CD4-positive, alpha-beta T cell (primary cell): ENCODE data around the gene CYYR1. TPM values are rescaled to one million over a fixed set of nuclear protein-coding genes. Genes with fewer than 3 reads are reported as not detected.

ENCODE experiments used
- ATAC-seq: fragments of 200-7000 bp; cut with Tn5 transposase; one replicate; pipeline ENCODE4 v1.10.0; 2022; ENCODE audit warnings: mild to moderate bottlenecking; ENCODE audit not compliant: poor library complexity
- CTCF ChIA-PET: fragments of 350-600 bp; sonication (Branson Sonifier 250); formaldehyde crosslinking; loops from one replicate; lab custom pipeline; 2021; ENCODE audit warnings: antibody characterized with exemption, inconsistent platforms; lab: Charles Lee
- POLR2A ChIA-PET: fragments of 350-600 bp; sonication (Branson Sonifier 250); formaldehyde crosslinking; loops from one replicate; lab custom pipeline; 2021; ENCODE audit warnings: antibody characterized with exemption, inconsistent platforms; lab: Charles Lee
- DNase-seq, 14 experiments: peaks; one replicate each; pipeline ENCODE4 v3.0.0-alpha.2; 2013 to 2020; ENCODE audit warnings: mixed read lengths in 2 of 14
- H3K27ac ChIP-seq, 2 donors: one replicate each; pipeline versions ENCODE4 v1.5.1 to v1.7.0; 2013; ENCODE audit warnings: low read length in 2 of 2, low read depth in 1 of 2, mild to moderate bottlenecking in 1 of 2
- H3K27me3 ChIP-seq, 2 experiments: 1 replicate in 1 of 2; 2 replicates in 1 of 2; pipeline versions ENCODE4 v1.6.1 to v1.7.0; 2013; ENCODE audit warnings: low read length in 2 of 2, control low read depth in 1 of 2, mild to moderate bottlenecking in 1 of 2, moderate library complexity in 1 of 2; ENCODE audit not compliant: insufficient read depth in 2 of 2, control insufficient read depth in 1 of 2
- H3K36me3 ChIP-seq: one replicate; pipeline ENCODE4 v1.6.1; 2013; ENCODE audit warnings: low read length, control low read depth; ENCODE audit not compliant: insufficient read depth
- H3K4me1 ChIP-seq: one replicate; pipeline ENCODE4 v1.6.1; 2013; ENCODE audit warnings: low read length, control low read depth; ENCODE audit not compliant: insufficient read depth
- H3K4me3 ChIP-seq: one replicate; pipeline ENCODE4 v1.5.1; 2013; ENCODE audit warnings: mild to moderate bottlenecking, low read length, moderate library complexity
- H3K9me3 ChIP-seq, 2 experiments: 1 replicate in 1 of 2; 2 replicates in 1 of 2; pipeline versions ENCODE4 v1.6.1 to v1.7.0; 2013; ENCODE audit warnings: low read length in 2 of 2, mild to moderate bottlenecking in 2 of 2, control low read depth in 1 of 2, moderate library complexity in 1 of 2; ENCODE audit not compliant: control insufficient read depth in 1 of 2, insufficient read depth in 1 of 2
- H3K27ac Mint-ChIP-seq: one replicate; pipeline ENCODE4 v1.8.0; 2020; ENCODE audit warnings: mixed read lengths
- H3K27me3 Mint-ChIP-seq: one replicate; pipeline ENCODE4 v1.8.0; 2021; ENCODE audit warnings: mixed read lengths
- H3K36me3 Mint-ChIP-seq: one replicate; pipeline ENCODE4 v1.8.0; 2021; ENCODE audit warnings: low read depth, mixed read lengths
- H3K4me1 Mint-ChIP-seq: one replicate; pipeline ENCODE4 v1.8.0; 2021; ENCODE audit warnings: low read depth, mixed read lengths
- H3K4me3 Mint-ChIP-seq: one replicate; pipeline ENCODE4 v1.8.0; 2020; ENCODE audit warnings: mild to moderate bottlenecking, mixed read lengths
- H3K9me3 Mint-ChIP-seq: one replicate; pipeline ENCODE4 v1.8.0; 2020; ENCODE audit warnings: mixed read lengths
- intact Hi-C, 2 experiments: fragments of 100-400 bp; cut with DNase I in 1 of 2; cut with micrococcal nuclease in 1 of 2; formaldehyde crosslinking; loops; one replicate each; pipeline versions ENCODE4 v1.15.1 to v1.9.0; 2023 to 2025; cut with DNase I, micrococcal nuclease
- total RNA-seq, 174 experiments: library from RNA in 2 of 174; stranded (reverse) in 2 of 174; gene quantifications; one replicate each; pipeline ENCODE4 v1.2.3 and lab custom pipeline; 2021 to 2026
- TF ChIP-seq, protein P1 (sequence below): fragments of 200-600 bp; IDR thresholded peaks from one replicate; pipeline ENCODE4 v1.8.0; 2022; ENCODE audit warnings: antibody characterized with exemption, mild to moderate bottlenecking

Gene CYYR1
- total RNA-seq, 2 experiments from 2014 or later, result not detected

GRCh38 chr21:26565546-26565945, 7.5 kb downstream of the CYYR1 start:
- Histone ChIP-seq H3K36me3 (no peaks in the 10 kb centered on the region), H3K4me3 (no peak overlapping the region), H3K9me3 (no peaks in the 10 kb centered on the region), H3K27ac (no peak overlapping the region), H3K4me1 (no peaks in the 10 kb centered on the region), H3K27me3 (no peaks in the 10 kb centered on the region)
- no peak for ATAC-seq
- ChIA-PET POLR2A (no interaction called here), CTCF (no interaction called here)
- Mint-ChIP-seq H3K36me3 (no peaks in the 10 kb centered on the region), H3K4me1 (no peaks in the 10 kb centered on the region), H3K27ac (no peak overlapping the region), H3K27me3 (peaks cover 31% of the 10 kb centered on the region), H3K4me3 (no peak overlapping the region), H3K9me3 (no peaks in the 10 kb centered on the region)
- DNase-seq, result no peak
- intact Hi-C loops, result no loop called here
- TF ChIP-seq, protein P1, sequence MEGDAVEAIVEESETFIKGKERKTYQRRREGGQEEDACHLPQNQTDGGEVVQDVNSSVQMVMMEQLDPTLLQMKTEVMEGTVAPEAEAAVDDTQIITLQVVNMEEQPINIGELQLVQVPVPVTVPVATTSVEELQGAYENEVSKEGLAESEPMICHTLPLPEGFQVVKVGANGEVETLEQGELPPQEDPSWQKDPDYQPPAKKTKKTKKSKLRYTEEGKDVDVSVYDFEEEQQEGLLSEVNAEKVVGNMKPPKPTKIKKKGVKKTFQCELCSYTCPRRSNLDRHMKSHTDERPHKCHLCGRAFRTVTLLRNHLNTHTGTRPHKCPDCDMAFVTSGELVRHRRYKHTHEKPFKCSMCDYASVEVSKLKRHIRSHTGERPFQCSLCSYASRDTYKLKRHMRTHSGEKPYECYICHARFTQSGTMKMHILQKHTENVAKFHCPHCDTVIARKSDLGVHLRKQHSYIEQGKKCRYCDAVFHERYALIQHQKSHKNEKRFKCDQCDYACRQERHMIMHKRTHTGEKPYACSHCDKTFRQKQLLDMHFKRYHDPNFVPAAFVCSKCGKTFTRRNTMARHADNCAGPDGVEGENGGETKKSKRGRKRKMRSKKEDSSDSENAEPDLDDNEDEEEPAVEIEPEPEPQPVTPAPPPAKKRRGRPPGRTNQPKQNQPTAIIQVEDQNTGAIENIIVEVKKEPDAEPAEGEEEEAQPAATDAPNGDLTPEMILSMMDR, result no peak

GRCh38 chr21:26565111-26565510, 8.0 kb downstream of the CYYR1 start:
- no peaks in the 10 kb centered on the region for H3K36me3 Mint-ChIP-seq
- ATAC-seq (no peak), DNase-seq (peak in 1 of 14 experiments; percentile 12)
- H3K27ac Mint-ChIP-seq, result no peak overlapping the region
- ChIA-PET POLR2A (no interaction called here), CTCF (no interaction called here)
- TF ChIP-seq, protein P1, result no peak
- no peaks in the 10 kb centered on the region for H3K27me3 ChIP-seq
- H3K9me3 Mint-ChIP-seq, result no peaks in the 10 kb centered on the region
- peaks cover 29% of the 10 kb centered on the region for H3K27me3 Mint-ChIP-seq
- H3K9me3 ChIP-seq, result no peaks in the 10 kb centered on the region
- intact Hi-C loops, result no loop called here
- H3K27ac ChIP-seq, result no peak overlapping the region
- H3K4me3 ChIP-seq, result no peak overlapping the region
- no peak overlapping the region for H3K4me3 Mint-ChIP-seq
- no peaks in the 10 kb centered on the region for H3K36me3 ChIP-seq
- no peaks in the 10 kb centered on the region for H3K4me1 Mint-ChIP-seq
- no peaks in the 10 kb centered on the region for H3K4me1 ChIP-seq

- TF ChIP-seq, protein P1, result no peak
- no peak for ATAC-seq
- peaks cover 25% of the 10 kb centered on the region for H3K27me3 Mint-ChIP-seq
- Histone ChIP-seq H3K27me3 (no peaks in the 10 kb centered on the region), H3K27ac (no peak overlapping the region), H3K9me3 (no peaks in the 10 kb centered on the region), H3K4me3 (no peak overlapping the region), H3K36me3 (no peaks in the 10 kb centered on the region), H3K4me1 (no peaks in the 10 kb centered on the region)
- no peaks in the 10 kb centered on the region for H3K9me3 Mint-ChIP-seq
- ChIA-PET CTCF (no interaction called here), POLR2A (no interaction called here)
- no peak overlapping the region for H3K27ac Mint-ChIP-seq
- H3K36me3 Mint-ChIP-seq, result no peaks in the 10 kb centered on the region
- no peak for DNase-seq
- H3K4me3 Mint-ChIP-seq, result no peak overlapping the region
- intact Hi-C loops, result no loop called here
- H3K4me1 Mint-ChIP-seq, result no peaks in the 10 kb centered on the region
Observed at GRCh38 chr21:26563856-26564503, 9.1 kb downstream of the CYYR1 start.
